Measurements from ENCODE around the gene LAPTM4A. TPM values are rescaled to one million over a fixed set of nuclear protein-coding genes. Genes with fewer than 3 reads are reported as not detected.
A peak's percentile ranks its signal among the peaks of the same experiment; 100 is the strongest.

The LAPTM4A gene
- total and polyA plus RNA-seq, 8 donors = 38.5 to 238 (median 92.4) TPM

DNA sequence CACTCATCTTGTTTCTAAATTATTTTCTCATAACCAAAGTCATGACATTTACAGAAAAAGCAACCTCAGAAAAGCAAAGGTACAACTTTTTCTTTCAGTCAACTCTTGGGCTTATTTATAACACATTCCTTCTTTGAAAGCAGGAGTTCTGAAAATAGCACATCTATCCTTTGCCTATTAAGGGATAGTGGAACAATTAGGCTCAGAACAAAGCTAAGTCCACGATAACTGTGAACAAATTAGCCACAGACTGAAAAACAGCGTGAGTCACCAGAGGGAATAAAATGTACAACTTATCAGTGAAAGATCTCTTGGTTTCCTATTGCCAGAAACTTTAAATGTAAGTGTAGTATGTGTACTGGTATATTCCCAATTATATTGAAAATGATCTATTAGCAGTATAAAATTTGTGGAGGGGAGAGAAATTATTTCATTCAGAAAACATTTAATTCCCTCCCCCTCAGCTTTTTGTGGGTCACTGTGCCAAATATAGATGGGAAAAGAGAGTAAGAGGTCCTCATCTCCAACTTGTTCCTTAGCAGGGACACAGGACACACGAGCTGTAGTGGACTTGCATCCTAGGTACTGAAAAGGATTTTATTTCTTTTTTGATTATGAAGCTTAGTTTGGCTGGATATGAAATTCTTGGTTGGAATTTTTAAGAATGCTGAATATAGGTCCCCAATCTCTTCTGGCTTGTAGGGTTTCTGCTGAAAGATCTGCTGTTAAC lies 23.6 kb downstream of the LAPTM4A start:
- WGBS, 5 donors = 65 to 80% (median 74%) methylated on average over 3 of the region's 3 CpGs
- no peaks in the 10 kb centered on the region for H3K27me3 ChIP-seq
- intact Hi-C loops (cut with DNase I; ENCODE audit: low total_unique reads) = no loop called here

GRCh38 chr2:20027260-20027677 lies 24.2 kb downstream of the LAPTM4A start:
- Histone ChIP-seq H3K4me3 (no peak overlapping the region), H3K36me3 (peaks cover 33 to 52% (median 50%) of the 10 kb centered on the region in 4 donors), H3K4me1 (peaks cover 0 to 11% (median 2%) of the 10 kb centered on the region in 4 donors), H3K27me3 (no peaks in the 10 kb centered on the region), H3K27ac (peak overlapping the region in 1 of 5 donors; percentile 1), H3K9me3 (peaks cover 0 to 7% (median 2%) of the 10 kb centered on the region in 4 donors)
- intact Hi-C loops (cut with DNase I; ENCODE audit: low total_unique reads) = no loop called here
- DNase-seq = no peak
- WGBS, 5 donors = 56 to 71% (median 60%) methylated on average over 4 of the region's 4 CpGs
- no peak for TF ChIP-seq POLR2AphosphoS5 (IDR thresholded peaks at IDR 0.05)
- no peak for TF ChIP-seq EP300 (IDR thresholded peaks at IDR 0.05)
- TF ChIP-seq, protein P1, sequence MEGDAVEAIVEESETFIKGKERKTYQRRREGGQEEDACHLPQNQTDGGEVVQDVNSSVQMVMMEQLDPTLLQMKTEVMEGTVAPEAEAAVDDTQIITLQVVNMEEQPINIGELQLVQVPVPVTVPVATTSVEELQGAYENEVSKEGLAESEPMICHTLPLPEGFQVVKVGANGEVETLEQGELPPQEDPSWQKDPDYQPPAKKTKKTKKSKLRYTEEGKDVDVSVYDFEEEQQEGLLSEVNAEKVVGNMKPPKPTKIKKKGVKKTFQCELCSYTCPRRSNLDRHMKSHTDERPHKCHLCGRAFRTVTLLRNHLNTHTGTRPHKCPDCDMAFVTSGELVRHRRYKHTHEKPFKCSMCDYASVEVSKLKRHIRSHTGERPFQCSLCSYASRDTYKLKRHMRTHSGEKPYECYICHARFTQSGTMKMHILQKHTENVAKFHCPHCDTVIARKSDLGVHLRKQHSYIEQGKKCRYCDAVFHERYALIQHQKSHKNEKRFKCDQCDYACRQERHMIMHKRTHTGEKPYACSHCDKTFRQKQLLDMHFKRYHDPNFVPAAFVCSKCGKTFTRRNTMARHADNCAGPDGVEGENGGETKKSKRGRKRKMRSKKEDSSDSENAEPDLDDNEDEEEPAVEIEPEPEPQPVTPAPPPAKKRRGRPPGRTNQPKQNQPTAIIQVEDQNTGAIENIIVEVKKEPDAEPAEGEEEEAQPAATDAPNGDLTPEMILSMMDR (IDR thresholded peaks at IDR 0.05) = no peak
- no peak for TF ChIP-seq POLR2A (IDR thresholded peaks at IDR 0.05)

More for the DNA sequence above, 23.6 kb downstream of the LAPTM4A start:
- H3K27ac ChIP-seq = peak overlapping the region in 1 of 5 donors; percentile 1
- TF ChIP-seq POLR2A (IDR thresholded peaks at IDR 0.05) = no peak
- TF ChIP-seq POLR2AphosphoS5 (IDR thresholded peaks at IDR 0.05) = no peak
- TF ChIP-seq EP300 (IDR thresholded peaks at IDR 0.05) = no peak
- TF ChIP-seq, protein P1 (IDR thresholded peaks at IDR 0.05) = no peak
- peaks cover 33 to 58% (median 56%) of the 10 kb centered on the region in 4 donors for H3K36me3 ChIP-seq
- H3K4me1 ChIP-seq = peaks cover 0 to 11% (median 2%) of the 10 kb centered on the region in 4 donors
- peaks cover 0 to 6% (median 2%) of the 10 kb centered on the region in 4 donors for H3K9me3 ChIP-seq
- no peak overlapping the region for H3K4me3 ChIP-seq
- DNase-seq = no peak

DNA sequence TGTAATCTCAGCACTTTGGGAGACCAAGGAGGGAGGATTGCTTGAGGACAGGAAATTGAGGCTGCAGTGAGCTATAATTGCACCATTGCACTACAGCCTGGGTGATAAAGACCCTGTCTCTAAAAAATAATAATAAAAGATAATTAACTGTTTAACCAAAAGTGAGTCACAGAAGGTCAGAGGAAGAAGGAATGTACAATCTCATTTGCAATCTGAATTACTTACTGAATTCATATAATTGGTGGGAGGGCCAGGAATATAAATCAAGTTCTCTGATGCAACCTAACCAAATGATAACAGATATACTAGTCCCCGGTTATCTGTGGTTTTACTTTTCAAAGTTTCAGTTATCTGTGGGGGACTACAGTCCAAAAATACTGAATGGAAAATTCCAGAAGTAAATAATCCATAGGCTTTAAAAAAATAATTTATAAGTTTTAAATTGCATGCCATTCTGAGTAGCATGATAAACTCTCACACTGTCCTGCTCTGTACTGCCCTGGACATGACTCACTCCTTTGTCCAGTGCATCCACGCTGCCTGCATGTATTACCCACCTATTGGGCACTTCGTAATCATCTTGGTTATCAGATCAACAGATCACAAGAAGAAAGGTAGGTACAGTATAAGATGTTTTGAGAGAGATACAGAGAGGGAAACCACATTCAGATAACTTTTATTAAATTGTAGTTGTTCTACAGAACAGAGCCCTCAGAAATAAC lies 26.2 kb downstream of the LAPTM4A start:
- Histone ChIP-seq H3K4me1 (peaks cover 0 to 11% (median 2%) of the 10 kb centered on the region in 4 donors), H3K27me3 (no peaks in the 10 kb centered on the region), H3K27ac (no peak overlapping the region), H3K4me3 (no peak overlapping the region), H3K9me3 (peaks cover 0 to 24% (median 7%) of the 10 kb centered on the region in 4 donors), H3K36me3 (peaks cover 15 to 32% (median 29%) of the 10 kb centered on the region in 4 donors)
- DNase-seq = no peak
- intact Hi-C loops (cut with DNase I; ENCODE audit: low total_unique reads) = no loop called here
- TF ChIP-seq EP300 (IDR thresholded peaks at IDR 0.05) = no peak
- no peak for TF ChIP-seq POLR2A (IDR thresholded peaks at IDR 0.05)
- TF ChIP-seq POLR2AphosphoS5 (IDR thresholded peaks at IDR 0.05) = no peak
- TF ChIP-seq, protein P1 (IDR thresholded peaks at IDR 0.05) = no peak
- WGBS, 5 donors = 86 to 91% (median 88%) methylated on average over 3 of the region's 3 CpGs

DNA sequence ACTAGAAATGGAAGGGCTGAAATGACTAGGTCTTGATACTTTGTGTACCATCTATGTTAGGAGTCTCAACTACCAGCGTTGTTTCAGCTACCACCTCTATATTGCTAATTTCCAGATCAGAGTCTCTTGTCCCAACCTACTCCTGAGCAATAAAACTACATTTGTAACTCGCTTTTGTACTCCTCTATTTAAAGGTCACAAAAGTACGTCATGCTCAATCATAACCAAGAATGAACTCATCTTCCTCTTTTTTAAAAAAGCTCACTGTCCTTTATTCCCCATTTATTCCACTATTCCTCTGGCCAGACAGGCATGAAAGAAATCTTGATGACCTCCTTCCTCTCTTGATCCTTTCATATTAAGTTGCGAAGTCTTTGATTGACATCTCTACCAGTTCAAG lies 27.7 kb downstream of the LAPTM4A start:
- no peak for DNase-seq
- TF ChIP-seq, protein P1 (IDR thresholded peaks at IDR 0.05) = no peak
- TF ChIP-seq POLR2AphosphoS5 (IDR thresholded peaks at IDR 0.05) (no peak), POLR2A (IDR thresholded peaks at IDR 0.05) (no peak), EP300 (IDR thresholded peaks at IDR 0.05) (no peak)
- Histone ChIP-seq H3K27ac (no peak overlapping the region), H3K27me3 (no peaks in the 10 kb centered on the region), H3K4me1 (peaks cover 0 to 11% (median 2%) of the 10 kb centered on the region in 4 donors), H3K4me3 (no peak overlapping the region), H3K36me3 (peaks cover 7 to 16% (median 14%) of the 10 kb centered on the region in 4 donors), H3K9me3 (peaks cover 0 to 23% (median 5%) of the 10 kb centered on the region in 4 donors)
- intact Hi-C loops (cut with DNase I; ENCODE audit: low total_unique reads) = no loop called here
- WGBS, 5 donors = 83 to 92% (median 88%) methylated on average over 4 of the region's 4 CpGs

All from stomach (tissue), 9 donors.